SK-N-SH (cell line): ENCODE data around the gene SLC3A2. TPM values are rescaled to one million over a fixed set of nuclear protein-coding genes. Genes with fewer than 3 reads are reported as not detected.

Source experiments
- CTCF ChIA-PET: fragments of 300-600, 350-600 bp; formaldehyde crosslinking; extraction: SDS; loops from one replicate; lab custom pipeline; 2021; lab: Yijun Ruan, JAX
- POLR2A ChIA-PET: fragments of 350-600 bp; sonication (Branson Sonifier 250); formaldehyde crosslinking; extraction: SDS; loops from one replicate; lab custom pipeline; 2020; ENCODE audit warnings: antibody characterized with exemption, inconsistent platforms; lab: Yijun Ruan, JAX
- DNase-seq: peaks from one replicate; pipeline ENCODE4 v3.0.0; 2012
- H2AFZ ChIP-seq: fragments of 200-600 bp; sonication (generic); 2 replicates; pipeline ENCODE4 v1.8.1; 2016; ENCODE audit warnings: antibody characterized with exemption, mild to moderate bottlenecking, low read depth
- H3F3A ChIP-seq: fragments of 200-600 bp; sonication (generic); replicated peaks from 2 replicates; pipeline ENCODE3; 2016; ENCODE audit warnings: antibody characterized with exemption, mild to moderate bottlenecking; ENCODE audit not compliant: insufficient read depth
- H3K27ac ChIP-seq, 2 experiments: fragments of 200-500 bp in 1 of 2; fragments of 200-600 bp in 1 of 2; sonication (Bioruptor generic) in 1 of 2; sonication (generic), shearing (Covaris generic) in 1 of 2; 2 replicates each; pipeline versions ENCODE4 v1.5.1 to v1.6.1; 2014 to 2016; ENCODE audit warnings: low read depth in 2 of 2, inconsistent platforms in 1 of 2, low read length in 1 of 2, mild to moderate bottlenecking in 1 of 2, mixed read lengths in 1 of 2
- H3K27me3 ChIP-seq: fragments of 200-600 bp; sonication (generic), shearing (Covaris generic); 2 replicates; pipeline ENCODE4 v1.6.1; 2016; ENCODE audit warnings: mixed run types; ENCODE audit not compliant: insufficient read depth
- H3K36me3 ChIP-seq, 2 experiments: fragments of 200-500 bp in 1 of 2; fragments of 200-600 bp in 1 of 2; sonication (Bioruptor generic) in 1 of 2; sonication (generic) in 1 of 2; replicated peaks in 1 of 2; 2 replicates each; pipeline versions ENCODE3 to v1.5.1; 2014 to 2016; ENCODE audit warnings: low read length in 1 of 2, mild to moderate bottlenecking in 1 of 2; ENCODE audit not compliant: insufficient read depth in 2 of 2, control insufficient read depth in 1 of 2
- H3K4me1 ChIP-seq, 2 experiments: fragments of 200-500 bp in 1 of 2; fragments of 200-600 bp in 1 of 2; sonication (Bioruptor generic) in 1 of 2; sonication (generic), shearing (Covaris generic) in 1 of 2; 2 replicates each; pipeline versions ENCODE4 v1.5.1 to v1.6.1; 2014 to 2016; ENCODE audit warnings: low read depth in 1 of 2, low read length in 1 of 2, mixed run types in 1 of 2; ENCODE audit not compliant: insufficient read depth in 2 of 2, control insufficient read depth in 1 of 2
- H3K4me2 ChIP-seq: fragments of 200-600 bp; sonication (generic), shearing (Covaris generic); 2 replicates; pipeline ENCODE4 v1.6.1; 2017; ENCODE audit warnings: mixed run types
- H3K4me3 ChIP-seq, 2 experiments: fragments of 200-500 bp in 1 of 2; fragments of 200-600 bp in 1 of 2; sonication (Bioruptor generic) in 1 of 2; sonication (generic), shearing (Covaris generic) in 1 of 2; 2 replicates each; pipeline versions ENCODE4 v1.5.1 to v1.8.1; 2014 to 2016; ENCODE audit warnings: low read depth in 2 of 2, inconsistent platforms in 1 of 2, low read length in 1 of 2, mild to moderate bottlenecking in 1 of 2, mixed read lengths in 1 of 2, moderate library complexity in 1 of 2
- H3K79me2 ChIP-seq: fragments of 200-600 bp; sonication (generic); 2 replicates; pipeline ENCODE4 v1.8.1; 2017; ENCODE audit warnings: mild to moderate bottlenecking; ENCODE audit not compliant: insufficient read depth
- H3K9ac ChIP-seq: fragments of 200-600 bp; sonication (generic); 2 replicates; pipeline ENCODE4 v1.6.1; 2017; ENCODE audit warnings: mixed run types
- H3K9me2 ChIP-seq: fragments of 200-600 bp; sonication (generic); 2 replicates; pipeline ENCODE4 v1.6.1; 2017; ENCODE audit warnings: mixed run types
- H3K9me3 ChIP-seq: fragments of 200-600 bp; sonication (generic); 2 replicates; pipeline ENCODE4 v1.6.1; 2017; ENCODE audit warnings: mixed run types, mild to moderate bottlenecking, moderate library complexity
- H4K20me1 ChIP-seq: fragments of 200-600 bp; sonication (generic); 2 replicates; pipeline ENCODE4 v1.6.1; 2017; ENCODE audit warnings: mild to moderate bottlenecking, mixed run types; ENCODE audit not compliant: insufficient read depth
- ELF1 ChIP-seq: IDR thresholded peaks from 2 replicates; pipeline ENCODE4 v1.4.0; 2012
- EP300 ChIP-seq, 2 experiments: IDR thresholded peaks; 2 replicates each; pipeline versions ENCODE4 v1.4.0 to v1.6.1; 2012; ENCODE audit warnings: borderline replicate concordance in 1 of 2, low read depth in 1 of 2, low read length in 1 of 2
- FOSL2 ChIP-seq: IDR thresholded peaks from 2 replicates; pipeline ENCODE4 v1.4.0; 2012; ENCODE audit warnings: low read depth, mild to moderate bottlenecking, moderate library complexity, borderline replicate concordance
- FOXJ3 ChIP-seq: sonication (generic); formaldehyde crosslinking; IDR thresholded peaks from 2 replicates; pipeline ENCODE4 v1.5.1; 2020; ENCODE audit warnings: mild to moderate bottlenecking, missing genetic modification reagents
- FOXM1 ChIP-seq: IDR thresholded peaks from 2 replicates; pipeline ENCODE4 v1.4.0; 2012; ENCODE audit warnings: low read depth, mild to moderate bottlenecking
- GABPA ChIP-seq: IDR thresholded peaks from 2 replicates; pipeline ENCODE4 v1.4.0; 2012; ENCODE audit warnings: low read depth, mild to moderate bottlenecking
- GATA2 ChIP-seq: sonication (generic); formaldehyde crosslinking; IDR thresholded peaks from 2 replicates; pipeline ENCODE4 v1.5.0; 2020; ENCODE audit warnings: mild to moderate bottlenecking, missing genetic modification reagents
- JUND ChIP-seq: IDR thresholded peaks from 2 replicates; pipeline ENCODE4 v1.4.0; 2012
- MEF2A ChIP-seq: IDR thresholded peaks from 2 replicates; pipeline ENCODE4 v1.4.0; 2012; ENCODE audit warnings: low read depth, borderline replicate concordance
- NFIC ChIP-seq: IDR thresholded peaks from 2 replicates; pipeline ENCODE4 v1.4.0; 2012; ENCODE audit warnings: borderline replicate concordance
- POLR2AphosphoS5 ChIP-seq: IDR thresholded peaks from 2 replicates; pipeline ENCODE4 v1.6.1; 2012; ENCODE audit warnings: low read depth, low read length
- RFX5 ChIP-seq: IDR thresholded peaks from 2 replicates; pipeline ENCODE4 v1.6.1; 2012; ENCODE audit warnings: mild to moderate bottlenecking, improper control_type of control experiment, low read length
- SIN3A ChIP-seq: IDR thresholded peaks from 2 replicates; pipeline ENCODE4 v1.6.1; 2012; ENCODE audit warnings: low read depth, mild to moderate bottlenecking, low read length, moderate library complexity, borderline replicate concordance
- TEAD4 ChIP-seq: IDR thresholded peaks from 2 replicates; pipeline ENCODE4 v1.4.0; 2012; ENCODE audit warnings: mild to moderate bottlenecking, borderline replicate concordance; ENCODE audit not compliant: insufficient read depth
- WGBS: methylation state at CpG from one replicate; pipeline ENCODE4 v1.1.6; 2017; ENCODE audit warnings: low lambda C conversion rate; 5-methylcytosine and 5-hydroxymethylcytosine counted together
- polyA plus RNA-seq, 3 experiments: library from polyadenylated mRNA; depleted of rRNA; stranded (reverse); fragments of >200 nt; gene quantifications; 2 replicates each; pipeline ENCODE4 v1.2.3, GENCODE V29; 2012
- TF ChIP-seq, protein P1 (sequence below): IDR thresholded peaks from 2 replicates; pipeline ENCODE4 v1.4.0; 2012; ENCODE audit warnings: low read depth
- TF ChIP-seq, protein P2 (sequence below): IDR thresholded peaks from 2 replicates; pipeline ENCODE4 v1.6.1; 2012; ENCODE audit warnings: mild to moderate bottlenecking, low read depth, low read length, moderate library complexity
- TF ChIP-seq, protein P3 (sequence below): fragments of 150-350 bp; IDR thresholded peaks from 2 replicates; pipeline ENCODE4 v1.6.1; 2017; ENCODE audit warnings: antibody characterized with exemption, low read length, low read depth, borderline replicate concordance
- TF ChIP-seq, protein P4 (sequence below): fragments of 150-350 bp; IDR thresholded peaks from 2 replicates; pipeline ENCODE4 v1.6.1; 2016; ENCODE audit warnings: mild to moderate bottlenecking, low read depth, low read length

SLC3A2 gene
- polyA plus RNA-seq, 1 of the 3 experiments (the other 2 are of a cell fraction), result 308 TPM

DNA sequence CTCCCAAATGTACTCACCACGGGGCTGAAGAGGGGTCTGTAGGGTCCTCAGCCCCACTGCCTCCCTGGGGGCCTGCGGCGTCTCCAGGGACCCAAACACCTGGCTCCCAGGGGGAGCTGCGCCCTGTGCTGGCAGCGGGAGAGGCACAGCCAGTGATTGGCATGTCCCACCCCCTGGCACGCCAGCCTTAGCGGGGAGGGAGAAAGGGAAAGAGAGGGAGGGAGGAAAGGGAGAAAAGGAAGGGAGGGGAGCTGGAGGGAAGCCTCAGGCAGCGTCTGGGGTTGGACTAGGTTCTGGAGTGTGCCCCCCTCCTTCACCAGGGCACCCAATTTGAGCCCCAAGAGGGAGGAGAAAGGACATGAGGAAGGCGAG lies 40.5 kb downstream of the SLC3A2 start, which contains the start of gene CHRM1:
Gene CHRM1 (minus strand): TSS at position 163 of the 372 bp plus-strand sequence. CDS start 10,263 bp downstream, outside the sequence.
- DNase-seq, result no peak
- ChIA-PET CTCF (interaction anchor here (0.6 to 27.5 kb wide), 5 partner anchors 11 to 114 kb away, joined by 3 to 751 read pairs (median 41); no protein-coding TSS in a partner anchor), POLR2A (interaction anchor here (0.6 kb wide), 1 partner anchor 52 kb away, joined by 3 read pairs; no protein-coding TSS in a partner anchor)
- Histone ChIP-seq H4K20me1 (no peaks in the 10 kb centered on the region), H3K9ac (no peak within 1 kb of the TSS), H3K4me3 (no peak within 1 kb of the TSS), H3K79me2 (no peaks in the 10 kb centered on the region), H2AFZ (no peak within 1 kb of the TSS), H3K4me2 (no peak within 1 kb of the TSS), H3K36me3 (no peaks in the 10 kb centered on the region), H3K4me1 (peaks cover 0 to 31% of the 10 kb centered on the region in 2 experiments; a peak in 1 of 4 replicates), H3K27ac (no peak within 1 kb of the TSS; a peak in 1 of 4 replicates), H3K27me3 (no peaks in the 10 kb centered on the region), H3K9me3 (no peaks in the 10 kb centered on the region), H3K9me2 (no peaks in the 10 kb centered on the region), H3F3A (no peaks in the 10 kb centered on the region)
- 55% methylated on average over 8 of the region's 9 CpGs for WGBS
- TF ChIP-seq FOXJ3 (CRISPR knock-in tag), result no peak
- no peak for TF ChIP-seq GABPA
- TF ChIP-seq SIN3A, result no peak
- no peak for TF ChIP-seq ELF1
- TF ChIP-seq JUND, result no peak
- TF ChIP-seq, protein P1, sequence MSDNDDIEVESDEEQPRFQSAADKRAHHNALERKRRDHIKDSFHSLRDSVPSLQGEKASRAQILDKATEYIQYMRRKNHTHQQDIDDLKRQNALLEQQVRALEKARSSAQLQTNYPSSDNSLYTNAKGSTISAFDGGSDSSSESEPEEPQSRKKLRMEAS, result no peak
- TF ChIP-seq, protein P2, sequence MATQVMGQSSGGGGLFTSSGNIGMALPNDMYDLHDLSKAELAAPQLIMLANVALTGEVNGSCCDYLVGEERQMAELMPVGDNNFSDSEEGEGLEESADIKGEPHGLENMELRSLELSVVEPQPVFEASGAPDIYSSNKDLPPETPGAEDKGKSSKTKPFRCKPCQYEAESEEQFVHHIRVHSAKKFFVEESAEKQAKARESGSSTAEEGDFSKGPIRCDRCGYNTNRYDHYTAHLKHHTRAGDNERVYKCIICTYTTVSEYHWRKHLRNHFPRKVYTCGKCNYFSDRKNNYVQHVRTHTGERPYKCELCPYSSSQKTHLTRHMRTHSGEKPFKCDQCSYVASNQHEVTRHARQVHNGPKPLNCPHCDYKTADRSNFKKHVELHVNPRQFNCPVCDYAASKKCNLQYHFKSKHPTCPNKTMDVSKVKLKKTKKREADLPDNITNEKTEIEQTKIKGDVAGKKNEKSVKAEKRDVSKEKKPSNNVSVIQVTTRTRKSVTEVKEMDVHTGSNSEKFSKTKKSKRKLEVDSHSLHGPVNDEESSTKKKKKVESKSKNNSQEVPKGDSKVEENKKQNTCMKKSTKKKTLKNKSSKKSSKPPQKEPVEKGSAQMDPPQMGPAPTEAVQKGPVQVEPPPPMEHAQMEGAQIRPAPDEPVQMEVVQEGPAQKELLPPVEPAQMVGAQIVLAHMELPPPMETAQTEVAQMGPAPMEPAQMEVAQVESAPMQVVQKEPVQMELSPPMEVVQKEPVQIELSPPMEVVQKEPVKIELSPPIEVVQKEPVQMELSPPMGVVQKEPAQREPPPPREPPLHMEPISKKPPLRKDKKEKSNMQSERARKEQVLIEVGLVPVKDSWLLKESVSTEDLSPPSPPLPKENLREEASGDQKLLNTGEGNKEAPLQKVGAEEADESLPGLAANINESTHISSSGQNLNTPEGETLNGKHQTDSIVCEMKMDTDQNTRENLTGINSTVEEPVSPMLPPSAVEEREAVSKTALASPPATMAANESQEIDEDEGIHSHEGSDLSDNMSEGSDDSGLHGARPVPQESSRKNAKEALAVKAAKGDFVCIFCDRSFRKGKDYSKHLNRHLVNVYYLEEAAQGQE, result no peak
- no peak for TF ChIP-seq RFX5
- no peak for TF ChIP-seq FOSL2

DNA sequence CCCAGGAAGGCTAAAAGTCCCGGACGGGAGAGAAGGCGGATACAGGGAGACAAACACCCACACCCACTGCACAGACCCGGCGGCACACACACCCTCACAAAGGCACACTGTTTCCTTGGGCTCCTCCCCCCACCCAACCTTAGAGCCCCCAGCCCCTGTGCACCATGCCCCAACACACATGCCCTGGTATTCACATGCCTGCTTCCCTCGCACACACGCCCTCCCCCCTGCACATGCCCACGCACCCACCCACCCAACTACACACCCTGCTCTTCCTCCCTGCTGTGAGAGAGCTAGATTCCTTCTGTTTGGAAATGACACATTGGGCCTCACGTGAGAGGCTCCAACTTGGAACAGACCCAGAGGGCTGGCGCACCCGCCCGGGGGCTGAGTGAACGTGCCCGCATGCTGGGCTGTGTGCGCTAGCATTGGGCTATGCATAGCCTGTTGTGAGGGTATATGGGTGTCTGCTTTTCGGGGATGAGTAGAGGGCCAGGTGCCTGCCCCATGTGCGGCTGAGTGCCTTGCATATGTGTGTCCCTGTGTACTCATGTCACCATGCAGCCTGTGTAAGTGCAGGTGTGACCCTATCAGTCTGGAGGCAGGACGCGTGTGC lies 41.0 kb downstream of the SLC3A2 start:
- Histone ChIP-seq H3K36me3 (no peaks in the 10 kb centered on the region), H3K9me2 (no peaks in the 10 kb centered on the region), H3K9me3 (no peaks in the 10 kb centered on the region), H3K27me3 (no peaks in the 10 kb centered on the region), H3F3A (no peaks in the 10 kb centered on the region), H4K20me1 (no peaks in the 10 kb centered on the region), H3K79me2 (no peaks in the 10 kb centered on the region), H3K4me1 (peaks cover 0 to 31% of the 10 kb centered on the region in 2 experiments; a peak in 1 of 4 replicates), H3K4me3 (no peak overlapping the region), H3K9ac (no peak overlapping the region), H2AFZ (no peak overlapping the region), H3K27ac (no peak overlapping the region), H3K4me2 (no peak overlapping the region)
- peak; percentile 62 for DNase-seq
- ChIA-PET POLR2A (interaction anchor here (0.6 kb wide), 1 partner anchor 51 kb away, joined by 3 read pairs; no protein-coding TSS in a partner anchor), CTCF (interaction anchor here (0.6 to 27.5 kb wide), 6 partner anchors 11 to 114 kb away, joined by 3 to 751 read pairs (median 25); no protein-coding TSS in a partner anchor)
- WGBS, result 45% methylated on average over 15 of the region's 19 CpGs
- no peak for TF ChIP-seq FOXJ3 (CRISPR knock-in tag)
- no peak for TF ChIP-seq POLR2AphosphoS5
- TF ChIP-seq, protein P3, sequence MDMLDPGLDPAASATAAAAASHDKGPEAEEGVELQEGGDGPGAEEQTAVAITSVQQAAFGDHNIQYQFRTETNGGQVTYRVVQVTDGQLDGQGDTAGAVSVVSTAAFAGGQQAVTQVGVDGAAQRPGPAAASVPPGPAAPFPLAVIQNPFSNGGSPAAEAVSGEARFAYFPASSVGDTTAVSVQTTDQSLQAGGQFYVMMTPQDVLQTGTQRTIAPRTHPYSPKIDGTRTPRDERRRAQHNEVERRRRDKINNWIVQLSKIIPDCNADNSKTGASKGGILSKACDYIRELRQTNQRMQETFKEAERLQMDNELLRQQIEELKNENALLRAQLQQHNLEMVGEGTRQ, result no peak
- TF ChIP-seq FOXM1, result no peak
- no peak for TF ChIP-seq RFX5
- no peak for TF ChIP-seq EP300 (IDR thresholded peaks at IDR 0.05; ENCODE audit: borderline replicate concordance in 1 of 2, low read depth in 1 of 2, low read length in 1 of 2)
- TF ChIP-seq GATA2 (CRISPR knock-in tag), result no peak
- no peak for TF ChIP-seq SIN3A
- no peak for TF ChIP-seq MEF2A
- no peak for TF ChIP-seq TEAD4
- TF ChIP-seq, protein P4, sequence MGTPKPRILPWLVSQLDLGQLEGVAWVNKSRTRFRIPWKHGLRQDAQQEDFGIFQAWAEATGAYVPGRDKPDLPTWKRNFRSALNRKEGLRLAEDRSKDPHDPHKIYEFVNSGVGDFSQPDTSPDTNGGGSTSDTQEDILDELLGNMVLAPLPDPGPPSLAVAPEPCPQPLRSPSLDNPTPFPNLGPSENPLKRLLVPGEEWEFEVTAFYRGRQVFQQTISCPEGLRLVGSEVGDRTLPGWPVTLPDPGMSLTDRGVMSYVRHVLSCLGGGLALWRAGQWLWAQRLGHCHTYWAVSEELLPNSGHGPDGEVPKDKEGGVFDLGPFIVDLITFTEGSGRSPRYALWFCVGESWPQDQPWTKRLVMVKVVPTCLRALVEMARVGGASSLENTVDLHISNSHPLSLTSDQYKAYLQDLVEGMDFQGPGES, result no peak
- no peak for TF ChIP-seq NFIC
